ENCODE data around the gene PRRC2C. TPM values are rescaled to one million over a fixed set of nuclear protein-coding genes. Genes with fewer than 3 reads are reported as not detected.

PRRC2C gene
- total and polyA plus RNA-seq, 2 experiments from 2014 or later = 186 to 368 TPM

DNA sequence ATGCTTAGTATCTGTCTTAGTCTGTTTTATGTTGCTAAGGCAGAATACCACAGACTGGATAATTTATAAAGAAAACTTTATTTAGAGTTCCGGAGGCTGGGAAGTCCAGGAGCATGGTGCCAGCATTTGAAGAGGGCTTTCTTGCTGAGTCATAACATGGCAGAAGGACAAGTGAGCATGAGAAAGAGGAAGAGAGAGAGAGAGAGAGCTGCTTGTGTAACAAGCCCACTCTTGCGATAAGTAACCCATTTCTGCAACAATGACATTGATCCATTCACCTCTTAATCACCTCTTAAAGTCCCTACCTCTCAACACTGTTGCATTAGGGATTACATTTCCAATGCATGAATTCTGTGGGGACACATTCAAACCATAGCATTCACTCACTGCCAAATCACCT is 125.1 kb downstream of the PRRC2C start:
- no peaks in the 10 kb centered on the region for H3K4me1 Mint-ChIP-seq
- H3K79me2 ChIP-seq (replicated peaks; ENCODE audit: insufficient read depth) = no peaks in the 10 kb centered on the region

More for the DNA sequence above, 125.1 kb downstream of the PRRC2C start:
- H3K27me3 ChIP-seq (ENCODE audit: insufficient read depth) = no peaks in the 10 kb centered on the region
- H3K36me3 ChIP-seq (ENCODE audit: insufficient read depth) = no peaks in the 10 kb centered on the region
- Mint-ChIP-seq H3K9me3 (no peaks in the 10 kb centered on the region), H3K4me3 (no peak overlapping the region), H3K36me3 (ENCODE audit: low read depth) (no peaks in the 10 kb centered on the region), H3K27ac (no peak overlapping the region), H3K27me3 (ENCODE audit: insufficient read depth, low read depth, poor library complexity) (peaks cover 2% of the 10 kb centered on the region)
- no peak overlapping the region for H3K4me3 ChIP-seq
- 0 out of 2 replicates have a peak, but pooled peaks cover 10% of the 10 kb centered on the region for H3K9me2 ChIP-seq (ENCODE audit: insufficient read depth)
- no peak overlapping the region; the same call in 1 of the 2 replicates for H2AFZ ChIP-seq
- no peak for ATAC-seq
- no peak overlapping the region for H3K4me2 ChIP-seq
- no peaks in the 10 kb centered on the region for H4K20me1 ChIP-seq (replicated peaks; ENCODE audit: insufficient read depth)
- no peak for DNase-seq (ENCODE audit: low spot score)
- TF ChIP-seq STAT1 (IDR thresholded peaks at IDR 0.05; ENCODE audit: unreplicated experiment) (no peak), EZH2phosphoT487 (IDR thresholded peaks at IDR 0.05; ENCODE audit: unreplicated experiment) (no peak), POLR2AphosphoS5 (IDR thresholded peaks at IDR 0.05; ENCODE audit: low read depth) (no peak), NANOG (IDR thresholded peaks at IDR 0.05; ENCODE audit: borderline replicate concordance) (no peak), EZH2 (IDR thresholded peaks at IDR 0.05; ENCODE audit: low read depth, unreplicated experiment) (no peak), ZNF331 (CRISPR knock-in tag; IDR thresholded peaks at IDR 0.05; ENCODE audit: low read depth) (no peak), JUNB (IDR thresholded peaks at IDR 0.05; ENCODE audit: unreplicated experiment) (no peak), CREB1 (CRISPR knock-in tag; IDR thresholded peaks at IDR 0.05; ENCODE audit: low read depth) (no peak), ZNF114 (CRISPR knock-in tag; IDR thresholded peaks at IDR 0.05) (no peak)
- TF ChIP-seq, protein P1, sequence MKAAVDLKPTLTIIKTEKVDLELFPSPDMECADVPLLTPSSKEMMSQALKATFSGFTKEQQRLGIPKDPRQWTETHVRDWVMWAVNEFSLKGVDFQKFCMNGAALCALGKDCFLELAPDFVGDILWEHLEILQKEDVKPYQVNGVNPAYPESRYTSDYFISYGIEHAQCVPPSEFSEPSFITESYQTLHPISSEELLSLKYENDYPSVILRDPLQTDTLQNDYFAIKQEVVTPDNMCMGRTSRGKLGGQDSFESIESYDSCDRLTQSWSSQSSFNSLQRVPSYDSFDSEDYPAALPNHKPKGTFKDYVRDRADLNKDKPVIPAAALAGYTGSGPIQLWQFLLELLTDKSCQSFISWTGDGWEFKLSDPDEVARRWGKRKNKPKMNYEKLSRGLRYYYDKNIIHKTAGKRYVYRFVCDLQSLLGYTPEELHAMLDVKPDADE (IDR thresholded peaks at IDR 0.05) = no peak
- TF ChIP-seq, protein P2, sequence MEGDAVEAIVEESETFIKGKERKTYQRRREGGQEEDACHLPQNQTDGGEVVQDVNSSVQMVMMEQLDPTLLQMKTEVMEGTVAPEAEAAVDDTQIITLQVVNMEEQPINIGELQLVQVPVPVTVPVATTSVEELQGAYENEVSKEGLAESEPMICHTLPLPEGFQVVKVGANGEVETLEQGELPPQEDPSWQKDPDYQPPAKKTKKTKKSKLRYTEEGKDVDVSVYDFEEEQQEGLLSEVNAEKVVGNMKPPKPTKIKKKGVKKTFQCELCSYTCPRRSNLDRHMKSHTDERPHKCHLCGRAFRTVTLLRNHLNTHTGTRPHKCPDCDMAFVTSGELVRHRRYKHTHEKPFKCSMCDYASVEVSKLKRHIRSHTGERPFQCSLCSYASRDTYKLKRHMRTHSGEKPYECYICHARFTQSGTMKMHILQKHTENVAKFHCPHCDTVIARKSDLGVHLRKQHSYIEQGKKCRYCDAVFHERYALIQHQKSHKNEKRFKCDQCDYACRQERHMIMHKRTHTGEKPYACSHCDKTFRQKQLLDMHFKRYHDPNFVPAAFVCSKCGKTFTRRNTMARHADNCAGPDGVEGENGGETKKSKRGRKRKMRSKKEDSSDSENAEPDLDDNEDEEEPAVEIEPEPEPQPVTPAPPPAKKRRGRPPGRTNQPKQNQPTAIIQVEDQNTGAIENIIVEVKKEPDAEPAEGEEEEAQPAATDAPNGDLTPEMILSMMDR (conservative IDR thresholded peaks at IDR 0.05; ENCODE audit: low read depth in 2 of 2) = no peak
- TF ChIP-seq, protein P3, sequence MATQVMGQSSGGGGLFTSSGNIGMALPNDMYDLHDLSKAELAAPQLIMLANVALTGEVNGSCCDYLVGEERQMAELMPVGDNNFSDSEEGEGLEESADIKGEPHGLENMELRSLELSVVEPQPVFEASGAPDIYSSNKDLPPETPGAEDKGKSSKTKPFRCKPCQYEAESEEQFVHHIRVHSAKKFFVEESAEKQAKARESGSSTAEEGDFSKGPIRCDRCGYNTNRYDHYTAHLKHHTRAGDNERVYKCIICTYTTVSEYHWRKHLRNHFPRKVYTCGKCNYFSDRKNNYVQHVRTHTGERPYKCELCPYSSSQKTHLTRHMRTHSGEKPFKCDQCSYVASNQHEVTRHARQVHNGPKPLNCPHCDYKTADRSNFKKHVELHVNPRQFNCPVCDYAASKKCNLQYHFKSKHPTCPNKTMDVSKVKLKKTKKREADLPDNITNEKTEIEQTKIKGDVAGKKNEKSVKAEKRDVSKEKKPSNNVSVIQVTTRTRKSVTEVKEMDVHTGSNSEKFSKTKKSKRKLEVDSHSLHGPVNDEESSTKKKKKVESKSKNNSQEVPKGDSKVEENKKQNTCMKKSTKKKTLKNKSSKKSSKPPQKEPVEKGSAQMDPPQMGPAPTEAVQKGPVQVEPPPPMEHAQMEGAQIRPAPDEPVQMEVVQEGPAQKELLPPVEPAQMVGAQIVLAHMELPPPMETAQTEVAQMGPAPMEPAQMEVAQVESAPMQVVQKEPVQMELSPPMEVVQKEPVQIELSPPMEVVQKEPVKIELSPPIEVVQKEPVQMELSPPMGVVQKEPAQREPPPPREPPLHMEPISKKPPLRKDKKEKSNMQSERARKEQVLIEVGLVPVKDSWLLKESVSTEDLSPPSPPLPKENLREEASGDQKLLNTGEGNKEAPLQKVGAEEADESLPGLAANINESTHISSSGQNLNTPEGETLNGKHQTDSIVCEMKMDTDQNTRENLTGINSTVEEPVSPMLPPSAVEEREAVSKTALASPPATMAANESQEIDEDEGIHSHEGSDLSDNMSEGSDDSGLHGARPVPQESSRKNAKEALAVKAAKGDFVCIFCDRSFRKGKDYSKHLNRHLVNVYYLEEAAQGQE (IDR thresholded peaks at IDR 0.05; ENCODE audit: unreplicated experiment) = no peak
- TF ChIP-seq, protein P4, sequence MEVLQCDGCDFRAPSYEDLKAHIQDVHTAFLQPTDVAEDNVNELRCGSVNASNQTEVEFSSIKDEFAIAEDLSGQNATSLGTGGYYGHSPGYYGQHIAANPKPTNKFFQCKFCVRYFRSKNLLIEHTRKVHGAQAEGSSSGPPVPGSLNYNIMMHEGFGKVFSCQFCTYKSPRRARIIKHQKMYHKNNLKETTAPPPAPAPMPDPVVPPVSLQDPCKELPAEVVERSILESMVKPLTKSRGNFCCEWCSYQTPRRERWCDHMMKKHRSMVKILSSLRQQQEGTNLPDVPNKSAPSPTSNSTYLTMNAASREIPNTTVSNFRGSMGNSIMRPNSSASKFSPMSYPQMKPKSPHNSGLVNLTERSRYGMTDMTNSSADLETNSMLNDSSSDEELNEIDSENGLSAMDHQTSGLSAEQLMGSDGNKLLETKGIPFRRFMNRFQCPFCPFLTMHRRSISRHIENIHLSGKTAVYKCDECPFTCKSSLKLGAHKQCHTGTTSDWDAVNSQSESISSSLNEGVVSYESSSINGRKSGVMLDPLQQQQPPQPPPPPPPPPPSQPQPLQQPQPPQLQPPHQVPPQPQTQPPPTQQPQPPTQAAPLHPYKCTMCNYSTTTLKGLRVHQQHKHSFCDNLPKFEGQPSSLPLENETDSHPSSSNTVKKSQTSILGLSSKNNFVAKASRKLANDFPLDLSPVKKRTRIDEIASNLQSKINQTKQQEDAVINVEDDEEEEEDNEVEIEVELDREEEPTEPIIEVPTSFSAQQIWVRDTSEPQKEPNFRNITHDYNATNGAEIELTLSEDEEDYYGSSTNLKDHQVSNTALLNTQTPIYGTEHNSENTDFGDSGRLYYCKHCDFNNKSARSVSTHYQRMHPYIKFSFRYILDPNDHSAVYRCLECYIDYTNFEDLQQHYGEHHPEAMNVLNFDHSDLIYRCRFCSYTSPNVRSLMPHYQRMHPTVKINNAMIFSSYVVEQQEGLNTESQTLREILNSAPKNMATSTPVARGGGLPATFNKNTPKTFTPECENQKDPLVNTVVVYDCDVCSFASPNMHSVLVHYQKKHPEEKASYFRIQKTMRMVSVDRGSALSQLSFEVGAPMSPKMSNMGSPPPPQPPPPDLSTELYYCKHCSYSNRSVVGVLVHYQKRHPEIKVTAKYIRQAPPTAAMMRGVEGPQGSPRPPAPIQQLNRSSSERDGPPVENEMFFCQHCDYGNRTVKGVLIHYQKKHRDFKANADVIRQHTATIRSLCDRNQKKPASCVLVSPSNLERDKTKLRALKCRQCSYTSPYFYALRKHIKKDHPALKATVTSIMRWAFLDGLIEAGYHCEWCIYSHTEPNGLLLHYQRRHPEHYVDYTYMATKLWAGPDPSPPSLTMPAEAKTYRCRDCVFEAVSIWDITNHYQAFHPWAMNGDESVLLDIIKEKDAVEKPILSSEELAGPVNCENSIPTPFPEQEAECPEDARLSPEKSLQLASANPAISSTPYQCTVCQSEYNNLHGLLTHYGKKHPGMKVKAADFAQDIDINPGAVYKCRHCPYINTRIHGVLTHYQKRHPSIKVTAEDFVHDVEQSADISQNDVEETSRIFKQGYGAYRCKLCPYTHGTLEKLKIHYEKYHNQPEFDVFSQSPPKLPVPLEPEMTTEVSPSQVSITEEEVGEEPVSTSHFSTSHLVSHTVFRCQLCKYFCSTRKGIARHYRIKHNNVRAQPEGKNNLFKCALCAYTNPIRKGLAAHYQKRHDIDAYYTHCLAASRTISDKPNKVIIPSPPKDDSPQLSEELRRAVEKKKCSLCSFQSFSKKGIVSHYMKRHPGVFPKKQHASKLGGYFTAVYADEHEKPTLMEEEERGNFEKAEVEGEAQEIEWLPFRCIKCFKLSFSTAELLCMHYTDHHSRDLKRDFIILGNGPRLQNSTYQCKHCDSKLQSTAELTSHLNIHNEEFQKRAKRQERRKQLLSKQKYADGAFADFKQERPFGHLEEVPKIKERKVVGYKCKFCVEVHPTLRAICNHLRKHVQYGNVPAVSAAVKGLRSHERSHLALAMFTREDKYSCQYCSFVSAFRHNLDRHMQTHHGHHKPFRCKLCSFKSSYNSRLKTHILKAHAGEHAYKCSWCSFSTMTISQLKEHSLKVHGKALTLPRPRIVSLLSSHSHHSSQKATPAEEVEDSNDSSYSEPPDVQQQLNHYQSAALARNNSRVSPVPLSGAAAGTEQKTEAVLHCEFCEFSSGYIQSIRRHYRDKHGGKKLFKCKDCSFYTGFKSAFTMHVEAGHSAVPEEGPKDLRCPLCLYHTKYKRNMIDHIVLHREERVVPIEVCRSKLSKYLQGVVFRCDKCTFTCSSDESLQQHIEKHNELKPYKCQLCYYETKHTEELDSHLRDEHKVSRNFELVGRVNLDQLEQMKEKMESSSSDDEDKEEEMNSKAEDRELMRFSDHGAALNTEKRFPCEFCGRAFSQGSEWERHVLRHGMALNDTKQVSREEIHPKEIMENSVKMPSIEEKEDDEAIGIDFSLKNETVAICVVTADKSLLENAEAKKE (CRISPR knock-in tag; IDR thresholded peaks at IDR 0.05) = no peak
- no peaks in the 10 kb centered on the region for H3K4me1 ChIP-seq (ENCODE audit: insufficient read depth)
- H3K27ac ChIP-seq (ENCODE audit: low read depth) = no peak overlapping the region
- H3F3A ChIP-seq (replicated peaks; ENCODE audit: low read depth) = no peaks in the 10 kb centered on the region
